Measurements from ENCODE around the gene CLASP1. TPM values are rescaled to one million over a fixed set of nuclear protein-coding genes. Genes with fewer than 3 reads are reported as not detected.
A peak's percentile ranks its signal among the peaks of the same experiment; 100 is the strongest.
"Not testable (repeated sequence)": the region's sequence is repeated elsewhere in the genome, so short reads cannot be mapped to it uniquely, and the experiment has no call there.

CLASP1 gene
- total RNA-seq, 1 donor from 2014 or later, result 69.3 TPM

DNA sequence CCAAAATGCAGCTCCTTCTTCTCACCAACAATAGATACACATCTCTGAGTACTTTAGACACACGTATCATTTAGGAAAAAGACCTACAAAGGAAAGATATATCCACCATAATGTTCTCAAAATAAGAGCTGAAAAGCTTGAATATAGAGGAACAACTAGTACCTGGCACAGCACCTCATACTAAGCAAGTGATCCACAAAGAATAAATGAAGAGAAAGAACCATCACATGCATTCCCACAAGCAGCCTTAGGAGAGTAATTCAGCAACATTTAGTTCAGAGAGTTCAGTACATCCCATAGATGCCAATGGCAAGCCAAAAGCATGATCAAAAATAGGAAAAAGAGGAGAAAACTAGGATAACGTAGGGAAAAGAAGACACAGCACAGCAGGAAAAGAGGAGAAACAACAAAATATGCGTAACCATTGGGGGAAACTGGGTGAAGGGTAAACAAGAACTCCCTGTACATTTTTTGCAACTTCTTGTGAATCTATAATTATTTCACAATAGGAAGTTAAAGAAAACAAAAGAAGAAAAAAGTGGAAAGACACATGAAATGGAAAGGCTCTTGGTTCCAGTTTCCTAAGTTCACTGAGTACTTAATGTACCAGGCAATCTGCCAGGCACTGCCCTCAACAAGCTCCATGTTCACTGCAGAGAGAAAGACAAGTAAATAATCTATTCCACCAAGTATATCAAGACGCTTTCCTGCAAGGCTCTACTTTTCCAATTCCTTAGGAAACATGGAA, 22.3 kb downstream of the CLASP1 start:
- intact Hi-C loops (cut with micrococcal nuclease), result no loop called here
- Mint-ChIP-seq H3K36me3 (ENCODE audit: low read depth) (peaks cover 16% of the 10 kb centered on the region), H3K4me1 (peaks cover 6% of the 10 kb centered on the region), H3K4me3 (no peak overlapping the region), H3K27ac (no peak overlapping the region), H3K27me3 (no peaks in the 10 kb centered on the region), H3K9me3 (no peaks in the 10 kb centered on the region)
- no peak for DNase-seq

DNA sequence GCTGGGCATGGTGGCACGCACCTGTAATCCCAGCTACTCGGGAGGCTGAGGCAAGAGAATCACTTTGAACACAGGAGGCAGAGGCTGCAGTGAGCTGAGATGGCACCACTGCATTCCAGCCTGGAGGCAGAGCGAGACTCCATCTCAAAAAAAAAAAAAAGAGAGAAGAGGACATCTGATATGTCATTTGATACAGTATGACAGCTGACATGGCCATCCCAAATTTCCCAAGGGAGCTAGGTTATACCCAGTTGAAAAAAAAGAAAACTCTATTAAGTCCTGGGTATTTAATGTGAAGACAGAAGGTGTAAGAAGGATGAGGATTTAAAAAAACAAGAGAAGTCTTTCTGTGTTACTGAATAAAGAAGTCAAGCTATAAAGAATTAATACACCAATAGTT, 23.3 kb downstream of the CLASP1 start:
- DNase-seq, result no peak
- Mint-ChIP-seq H3K4me1 (peaks cover 6% of the 10 kb centered on the region), H3K36me3 (ENCODE audit: low read depth) (peaks cover 16% of the 10 kb centered on the region), H3K9me3 (no peaks in the 10 kb centered on the region), H3K4me3 (no peak overlapping the region), H3K27me3 (no peaks in the 10 kb centered on the region), H3K27ac (no peak overlapping the region)
- intact Hi-C loops (cut with micrococcal nuclease), result no loop called here

DNA sequence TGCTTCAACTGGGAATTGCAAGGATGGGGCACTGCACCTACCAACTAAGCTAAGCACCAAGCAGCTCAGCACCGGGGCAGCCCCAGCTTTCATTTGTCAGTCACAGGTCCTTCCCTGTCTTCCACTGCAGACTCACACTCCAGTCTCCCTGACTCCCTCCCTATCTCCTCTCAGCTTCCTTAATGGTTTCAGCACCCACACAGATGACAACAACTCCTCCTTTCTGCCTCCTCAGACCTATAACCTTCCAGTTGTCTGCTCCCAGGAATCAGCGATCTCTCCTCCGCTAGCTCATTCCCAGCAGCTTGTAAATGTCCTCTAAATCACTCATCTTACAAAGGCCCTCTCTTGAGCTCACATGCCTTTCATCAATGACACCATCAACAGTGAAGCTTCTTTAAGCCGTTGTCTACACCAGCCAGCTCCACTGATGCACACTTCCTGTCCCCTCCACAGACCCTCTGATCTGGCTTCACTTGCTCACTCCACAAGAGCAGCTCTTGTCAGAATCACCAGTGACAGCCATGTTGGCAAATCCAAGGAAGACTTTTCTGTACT, 32.1 kb downstream of the CLASP1 start:
- Mint-ChIP-seq H3K36me3 (ENCODE audit: low read depth) (peaks cover 23% of the 10 kb centered on the region), H3K4me3 (no peak overlapping the region), H3K27ac (no peak overlapping the region), H3K27me3 (no peaks in the 10 kb centered on the region), H3K4me1 (peaks cover 2% of the 10 kb centered on the region), H3K9me3 (no peaks in the 10 kb centered on the region)
- intact Hi-C loops (cut with micrococcal nuclease), result no loop called here
- DNase-seq, result no peak

DNA sequence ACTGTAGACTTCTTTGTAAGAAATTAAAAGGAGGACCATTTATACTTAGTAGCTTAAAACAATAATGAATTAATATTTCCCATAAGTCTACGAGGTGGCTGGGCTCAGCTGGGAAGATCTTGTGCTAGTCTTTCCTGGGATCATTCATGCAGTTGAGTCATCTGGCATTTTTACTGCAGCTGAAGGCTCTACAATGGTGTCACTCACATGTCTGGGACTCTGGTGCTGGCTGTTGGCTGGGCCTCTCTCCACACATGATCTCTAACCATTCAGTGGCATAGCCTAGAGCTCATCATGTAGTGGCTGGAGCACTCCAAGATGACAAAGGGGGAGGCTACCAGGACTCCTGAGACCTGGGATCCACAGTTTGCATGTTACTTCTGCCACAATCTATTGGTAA, 35.5 kb downstream of the CLASP1 start:
- Mint-ChIP-seq H3K4me1 (peaks cover 6% of the 10 kb centered on the region), H3K27me3 (no peaks in the 10 kb centered on the region), H3K9me3 (no peaks in the 10 kb centered on the region), H3K4me3 (no peak overlapping the region), H3K27ac (no peak overlapping the region), H3K36me3 (ENCODE audit: low read depth) (peaks cover 22% of the 10 kb centered on the region)
- no peak for DNase-seq
- intact Hi-C loops (cut with micrococcal nuclease), result no loop called here

DNA sequence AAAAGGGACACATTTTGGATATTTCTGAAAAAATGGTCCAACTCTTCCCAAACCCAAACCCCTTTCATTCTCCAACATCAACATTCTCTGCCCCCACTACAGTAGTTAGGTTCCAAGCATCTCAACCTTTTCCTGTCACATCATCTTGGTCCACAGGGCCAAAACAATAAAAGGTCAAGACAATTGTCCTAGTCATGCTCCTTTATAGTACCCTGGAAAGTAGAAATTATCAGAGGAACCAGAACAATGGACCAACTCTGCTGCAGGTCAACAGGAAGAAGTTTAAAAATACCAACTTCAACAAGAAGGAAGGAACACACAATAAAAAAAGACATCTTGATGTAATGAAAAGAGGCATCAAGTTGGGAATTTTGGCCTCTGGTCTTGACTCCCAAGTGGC, 36.1 kb downstream of the CLASP1 start:
- Mint-ChIP-seq H3K27me3 (no peaks in the 10 kb centered on the region), H3K4me3 (no peak overlapping the region), H3K36me3 (ENCODE audit: low read depth) (peaks cover 22% of the 10 kb centered on the region), H3K27ac (no peak overlapping the region), H3K9me3 (no peaks in the 10 kb centered on the region), H3K4me1 (peaks cover 6% of the 10 kb centered on the region)
- intact Hi-C loops (cut with micrococcal nuclease), result no loop called here
- DNase-seq, result no peak

DNA sequence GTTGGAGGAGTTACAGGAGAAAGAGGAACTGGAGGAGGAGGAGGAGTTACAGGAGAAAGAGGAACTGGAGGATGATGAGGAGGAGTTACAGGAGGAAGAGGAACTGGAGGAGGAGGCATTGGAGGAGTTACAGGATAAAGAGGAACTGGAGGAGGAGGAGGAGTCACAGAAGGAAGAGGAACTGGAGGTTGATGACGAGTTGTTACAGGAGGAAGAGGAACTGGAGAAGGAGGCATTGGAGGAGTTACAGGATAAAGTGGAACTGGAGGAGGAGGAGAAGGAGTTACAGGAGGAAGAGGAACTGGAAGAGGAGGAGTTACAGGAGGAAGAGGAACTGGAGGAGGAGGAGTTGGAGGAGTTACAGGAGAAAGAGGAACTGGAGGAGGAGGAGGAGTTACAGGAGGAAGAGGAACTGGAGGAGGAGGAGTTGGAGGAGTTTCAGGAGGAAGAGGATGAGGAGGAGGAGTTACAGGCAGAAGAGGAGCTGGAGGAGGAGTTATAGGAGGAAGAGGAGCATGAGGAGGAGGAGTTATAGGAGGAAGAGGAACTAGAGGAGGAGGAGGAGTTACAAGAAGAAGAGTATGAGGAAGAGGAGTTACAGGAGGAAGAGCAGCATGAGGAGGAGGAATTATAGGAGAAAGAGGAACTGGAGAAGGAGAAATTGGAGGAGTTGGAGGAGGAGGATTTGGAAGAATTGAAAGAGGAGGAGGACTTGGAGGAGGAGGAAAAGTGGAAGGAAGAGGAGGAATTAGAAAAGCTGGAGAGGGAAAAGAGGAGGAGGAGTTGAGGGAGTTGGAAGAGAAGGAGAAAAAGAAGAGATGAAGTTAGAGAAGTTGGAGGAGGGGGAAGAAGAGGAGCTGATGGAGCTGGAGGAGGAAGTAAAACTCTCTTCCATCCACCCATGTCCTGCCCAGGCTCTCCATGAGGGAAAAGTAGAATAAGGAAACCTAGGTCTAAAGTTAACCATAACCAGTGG, 37.2 kb downstream of the CLASP1 start:
- Mint-ChIP-seq H3K27me3 (no peaks in the 10 kb centered on the region), H3K4me3 (no peak overlapping the region), H3K4me1 (peaks cover 8% of the 10 kb centered on the region), H3K36me3 (ENCODE audit: low read depth) (peaks cover 25% of the 10 kb centered on the region), H3K27ac (no peak overlapping the region), H3K9me3 (no peaks in the 10 kb centered on the region)
- DNase-seq, result no peak
- intact Hi-C loops (cut with micrococcal nuclease), result no loop called here

DNA sequence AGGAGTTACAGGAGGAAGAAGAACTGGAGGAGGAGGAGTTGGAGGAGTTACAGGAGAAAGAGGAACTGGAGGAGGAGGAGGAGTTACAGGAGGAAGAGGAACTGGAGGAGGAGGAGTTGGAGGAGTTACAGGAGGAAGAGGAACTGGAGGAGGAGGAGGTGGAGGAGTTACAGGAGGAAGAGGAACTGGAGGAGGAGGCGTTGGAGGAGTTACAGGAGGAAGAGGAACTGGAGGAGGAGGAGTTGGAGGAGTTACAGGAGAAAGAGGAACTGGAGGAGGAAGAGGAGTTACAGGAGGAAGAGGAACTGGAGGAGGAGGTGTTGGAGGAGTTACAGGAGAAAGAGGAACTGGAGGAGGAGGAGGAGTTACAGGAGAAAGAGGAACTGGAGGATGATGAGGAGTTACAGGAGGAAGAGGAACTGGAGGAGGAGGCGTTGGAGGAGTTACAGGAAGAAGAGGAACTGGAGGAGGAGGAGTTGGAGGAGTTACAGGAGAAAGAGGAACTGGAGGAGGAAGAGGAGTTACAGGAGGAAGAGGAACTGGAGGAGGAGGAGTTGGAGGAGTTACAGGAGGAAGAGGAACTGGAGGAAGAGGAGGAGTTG, 38.1 kb downstream of the CLASP1 start:
- H3K4me3 Mint-ChIP-seq; H3K27ac Mint-ChIP-seq; H3K4me1 Mint-ChIP-seq; H3K27me3 Mint-ChIP-seq; DNase-seq; H3K9me3 Mint-ChIP-seq; intact Hi-C loops (cut with micrococcal nuclease): not testable (repeated sequence)
- H3K36me3 Mint-ChIP-seq (ENCODE audit: low read depth), result peaks cover 25% of the 10 kb centered on the region

DNA sequence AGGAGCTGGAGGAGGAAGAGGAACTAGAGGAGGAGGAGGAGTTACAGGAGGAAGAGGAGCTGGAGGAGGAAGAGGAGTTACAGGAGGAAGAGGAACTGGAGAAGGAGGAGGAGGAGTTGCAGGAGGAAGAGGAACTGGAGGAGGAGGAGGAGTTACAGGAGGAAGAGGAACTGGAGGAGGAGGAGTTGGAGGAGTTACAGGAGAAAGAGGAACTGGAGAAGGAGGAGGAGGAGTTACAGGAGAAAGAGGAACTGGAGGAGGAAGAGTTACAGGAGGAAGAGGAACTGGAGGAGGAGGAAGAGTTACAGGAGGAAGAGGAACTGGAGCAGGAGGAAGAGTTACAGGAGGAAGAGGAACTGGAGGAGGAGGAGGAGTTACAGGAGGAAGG, 38.8 kb downstream of the CLASP1 start:
- H3K27ac Mint-ChIP-seq; H3K27me3 Mint-ChIP-seq; H3K4me1 Mint-ChIP-seq; DNase-seq; intact Hi-C loops (cut with micrococcal nuclease); H3K4me3 Mint-ChIP-seq; H3K9me3 Mint-ChIP-seq: not testable (repeated sequence)
- H3K36me3 Mint-ChIP-seq (ENCODE audit: low read depth), result peaks cover 29% of the 10 kb centered on the region

DNA sequence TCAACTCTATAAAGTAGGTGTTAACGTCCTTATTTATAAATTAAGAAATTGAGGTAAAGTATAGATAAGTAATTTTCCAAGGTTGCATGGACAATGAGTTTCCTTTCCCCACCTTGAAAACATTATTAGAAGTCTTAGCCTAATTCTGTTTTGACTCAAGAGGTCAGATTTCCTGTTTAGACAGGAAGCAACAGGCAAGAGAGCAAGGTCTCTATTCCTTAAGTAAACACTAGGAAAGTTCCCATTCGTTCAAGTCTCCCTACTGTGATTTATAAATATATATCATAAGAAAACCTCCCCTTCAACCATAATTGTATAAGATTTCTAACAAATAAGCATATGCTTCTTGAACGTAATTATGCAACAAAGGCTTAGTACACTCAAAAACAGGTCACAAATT, 40.3 kb downstream of the CLASP1 start:
- Mint-ChIP-seq H3K9me3 (no peaks in the 10 kb centered on the region), H3K27ac (no peak overlapping the region), H3K27me3 (no peaks in the 10 kb centered on the region), H3K4me3 (no peak overlapping the region), H3K36me3 (ENCODE audit: low read depth) (peaks cover 34% of the 10 kb centered on the region), H3K4me1 (peaks cover 10% of the 10 kb centered on the region)
- DNase-seq, result no peak
- intact Hi-C loops (cut with micrococcal nuclease), result no loop called here

DNA sequence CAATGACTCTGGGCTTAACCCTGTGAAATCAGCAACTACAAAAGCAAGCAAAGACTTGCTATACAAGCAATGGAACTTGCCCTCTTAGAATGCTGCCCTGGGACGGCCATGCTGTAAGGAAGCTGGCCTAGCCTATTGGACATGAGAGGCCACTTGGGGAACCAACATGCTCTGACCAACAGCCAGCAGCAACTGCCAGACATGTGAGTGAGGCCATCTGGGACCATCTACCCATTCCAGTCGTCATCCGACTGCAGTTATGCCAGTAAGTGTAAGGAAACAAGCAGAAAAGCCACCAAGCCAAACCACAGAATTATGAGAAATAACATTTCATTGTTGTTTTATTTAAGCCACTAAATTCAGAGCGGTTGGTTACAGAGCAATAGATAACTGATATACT, 40.9 kb downstream of the CLASP1 start:
- DNase-seq, result no peak
- Mint-ChIP-seq H3K27me3 (no peaks in the 10 kb centered on the region), H3K4me3 (no peak overlapping the region), H3K27ac (no peak overlapping the region), H3K4me1 (peaks cover 10% of the 10 kb centered on the region), H3K9me3 (no peaks in the 10 kb centered on the region), H3K36me3 (ENCODE audit: low read depth) (peaks cover 31% of the 10 kb centered on the region)
- intact Hi-C loops (cut with micrococcal nuclease), result no loop called here

DNA sequence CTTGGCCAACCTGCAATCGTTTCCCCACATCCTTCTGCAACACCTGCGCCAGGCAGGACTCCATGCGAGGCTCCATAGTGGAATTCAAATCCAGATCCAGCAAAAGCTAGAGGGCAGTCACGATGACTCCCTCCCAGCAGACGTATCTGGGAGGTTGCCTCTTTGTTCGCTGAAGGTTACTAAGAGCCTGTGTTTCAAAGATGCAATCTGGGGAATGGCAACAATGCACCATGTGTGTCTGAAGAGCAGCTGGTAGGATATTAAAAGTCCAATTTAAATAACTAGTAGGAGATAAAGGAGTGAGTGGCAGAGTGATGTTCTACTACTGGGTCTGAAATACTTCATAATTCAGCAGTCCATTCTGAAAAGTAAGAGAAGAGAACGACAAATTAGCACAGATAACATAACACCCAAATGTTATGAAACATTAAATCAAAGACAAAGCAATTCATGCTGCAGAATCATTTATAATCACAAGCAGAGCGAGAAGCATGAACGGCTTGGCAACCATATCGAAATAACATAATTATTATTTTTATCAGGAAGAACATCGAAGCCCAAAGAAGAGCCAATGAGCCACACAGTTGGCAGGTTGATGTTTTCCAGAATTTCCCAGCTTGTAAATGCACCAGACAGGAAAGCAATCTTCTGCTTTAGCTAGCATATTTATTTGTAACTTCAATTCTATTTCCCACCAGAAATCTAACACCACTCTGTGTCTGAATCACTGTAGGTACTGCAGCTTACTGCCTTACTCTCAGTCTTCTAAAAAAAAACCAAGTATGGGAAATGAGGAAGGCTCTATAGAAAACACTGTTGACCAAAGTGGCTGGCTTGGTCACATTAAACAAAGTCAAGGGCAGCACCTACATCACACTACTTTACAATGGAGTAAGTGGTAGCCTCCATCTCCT, 43.2 kb downstream of the CLASP1 start:
- intact Hi-C loops (cut with micrococcal nuclease), result no loop called here
- Mint-ChIP-seq H3K27ac (peak overlapping the region; percentile 56), H3K4me1 (peaks cover 16% of the 10 kb centered on the region)

DNA sequence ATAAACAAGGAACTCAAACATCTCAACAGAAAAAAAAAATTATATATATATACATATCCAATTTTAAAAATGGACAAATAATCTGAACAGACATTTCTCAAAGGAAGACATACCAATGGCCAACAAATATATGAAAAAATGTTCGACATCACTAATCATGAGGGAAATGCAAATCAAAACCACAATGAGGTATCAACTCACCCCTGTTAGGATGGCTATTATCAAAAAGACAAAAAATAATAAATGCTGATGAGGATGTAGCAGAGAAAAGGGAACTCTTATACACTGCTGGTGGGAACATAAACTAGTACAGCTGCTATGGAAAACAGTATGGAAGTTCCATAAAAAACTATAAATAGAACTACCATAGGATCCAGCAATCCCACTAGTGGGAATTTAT, 46.1 kb downstream of the CLASP1 start:
- no peaks in the 10 kb centered on the region for H3K27me3 Mint-ChIP-seq
- no peak for DNase-seq
- no peak overlapping the region for H3K27ac Mint-ChIP-seq
- H3K4me1 Mint-ChIP-seq, result peaks cover 21% of the 10 kb centered on the region
- H3K4me3 Mint-ChIP-seq, result no peak overlapping the region
- peaks cover 41% of the 10 kb centered on the region for H3K36me3 Mint-ChIP-seq (ENCODE audit: low read depth)
- no peaks in the 10 kb centered on the region for H3K9me3 Mint-ChIP-seq
- intact Hi-C loops (cut with micrococcal nuclease), result no loop called here

More for the DNA sequence above, 43.2 kb downstream of the CLASP1 start:
- H3K9me3 Mint-ChIP-seq, result no peaks in the 10 kb centered on the region
- H3K36me3 Mint-ChIP-seq (ENCODE audit: low read depth), result peaks cover 34% of the 10 kb centered on the region
- no peak for DNase-seq
- no peaks in the 10 kb centered on the region for H3K27me3 Mint-ChIP-seq
- no peak overlapping the region for H3K4me3 Mint-ChIP-seq
